Left colon (tissue), 2 donors: ENCODE measurements around the gene AMELX. TPM values are rescaled to one million over a fixed set of nuclear protein-coding genes. Genes with fewer than 3 reads are reported as not detected.

Experiments used
- ATAC-seq: fragments of 200-7000 bp; cut with Tn5 transposase; one replicate; pipeline ENCODE4 v1.9.1; 2020; ENCODE audit warnings: mild to moderate bottlenecking, moderate library complexity
- DNase-seq, 2 donors: peaks; one replicate each; pipeline ENCODE4 v3.0.0-alpha.2; 2020
- intact Hi-C, 2 donors: fragments of 100-400 bp; cut with DNase I in 1 of 2; cut with micrococcal nuclease in 1 of 2; formaldehyde crosslinking; loops; one replicate each; pipeline versions ENCODE4 v1.11.2 to v1.14.0; 2022; cut with DNase I, micrococcal nuclease
- total RNA-seq, 2 donors: library from RNA; stranded (reverse); fragmentation: NEBNext Ultra II Directional; extraction: Animal tissue kit (Norgen Biotek cat#: 25700); gene quantifications; one replicate each; pipeline ENCODE4 v1.2.1, GENCODE V29; 2021
- donor health status: DM: no; HTN: no; CAD: no.
- donor health status: DM: yes; HTN: yes; CAD: no.

AMELX gene
- total RNA-seq, 2 donors from 2014 or later, result not detected

GRCh38 chrX:11298600-11298999 lies 5.4 kb downstream of the AMELX start:
- intact Hi-C loops, result no loop called here
- DNase-seq (no peak), ATAC-seq (no peak)

GRCh38 chrX:11304829-11305228 lies 11.6 kb downstream of the AMELX start:
- ATAC-seq, result no peak
- intact Hi-C loops, result no loop called here
- no peak for DNase-seq

GRCh38 chrX:11305641-11306040 lies 12.4 kb downstream of the AMELX start:
- no peak for DNase-seq
- intact Hi-C loops, result no loop called here
- no peak for ATAC-seq

DNA sequence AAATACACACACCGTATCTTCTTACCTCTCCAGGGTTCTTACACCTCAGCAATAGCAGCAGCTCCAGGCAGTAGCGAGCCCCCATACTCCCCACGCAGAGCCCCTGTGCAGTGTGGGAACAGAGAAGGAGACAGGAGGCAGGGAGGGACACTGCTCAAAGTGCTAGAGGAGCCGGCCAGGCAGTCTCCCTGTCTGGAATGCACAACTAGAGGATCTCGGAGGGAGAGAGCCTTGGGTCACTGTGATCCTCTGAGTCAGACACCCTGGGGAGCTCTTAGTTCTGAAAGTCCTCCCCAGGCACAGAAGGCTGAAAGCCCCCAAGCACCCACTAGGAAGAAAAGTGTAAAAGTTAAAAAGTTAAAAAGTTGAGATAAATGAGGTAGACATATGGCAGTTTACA lies 16.0 kb downstream of the AMELX start:
- DNase-seq (no peak), ATAC-seq (no peak)
- intact Hi-C loops, result no loop called here

DNA sequence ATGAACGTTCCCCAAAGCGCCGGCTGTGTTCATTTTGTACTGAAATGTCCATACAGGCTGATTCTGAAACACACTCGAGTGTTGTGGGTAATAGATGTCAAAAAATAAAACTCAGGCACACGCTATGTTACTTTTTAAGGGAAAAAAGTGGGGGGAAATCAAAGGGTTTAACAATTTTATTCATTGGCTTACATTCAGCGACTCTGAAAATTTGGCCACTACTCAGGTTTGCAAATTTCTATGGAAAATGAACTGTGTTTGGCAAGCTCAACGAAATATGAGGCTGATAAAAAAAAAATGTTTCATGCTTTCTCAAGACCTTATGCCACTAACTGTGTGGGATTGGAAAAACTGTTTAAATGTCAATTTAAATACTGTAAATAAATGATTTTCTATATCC lies 18.5 kb downstream of the AMELX start:
- intact Hi-C loops, result no loop called here
- no peak for DNase-seq
- no peak for ATAC-seq

DNA sequence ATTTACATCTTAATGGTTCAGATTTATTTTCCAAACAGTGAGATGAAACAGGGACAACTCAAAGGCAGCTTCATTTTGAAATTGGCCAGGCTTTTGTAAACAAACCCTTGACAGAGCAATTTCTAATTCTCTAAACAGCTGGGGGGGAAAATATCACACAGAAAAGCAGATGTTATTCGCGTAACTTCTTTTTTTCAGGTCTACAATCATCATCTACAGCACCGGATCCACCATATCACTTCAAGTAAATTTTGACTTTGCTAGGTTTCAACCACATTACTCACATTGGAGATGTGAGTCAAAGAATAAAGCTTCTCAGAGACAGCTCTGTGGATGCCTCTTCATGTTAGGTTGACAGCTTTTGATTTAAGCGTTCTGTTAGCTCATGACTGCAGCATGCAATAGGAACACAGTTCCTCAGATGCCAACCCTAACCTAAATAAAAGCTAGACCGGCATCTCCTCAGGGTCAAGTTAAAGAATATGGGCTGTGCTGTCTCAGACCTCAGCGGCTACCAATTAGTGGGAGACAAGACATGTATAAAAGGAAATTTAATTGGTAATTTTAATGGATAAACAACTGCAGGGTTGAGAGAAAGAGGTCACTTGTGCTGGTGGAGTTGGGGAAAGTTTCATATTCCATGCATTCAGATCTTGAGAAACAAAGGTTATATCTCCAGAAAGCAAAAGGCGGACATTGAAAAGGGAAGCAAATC lies 26.8 kb downstream of the AMELX start:
- ATAC-seq (no peak), DNase-seq (no peak)
- intact Hi-C loops, result no loop called here

DNA sequence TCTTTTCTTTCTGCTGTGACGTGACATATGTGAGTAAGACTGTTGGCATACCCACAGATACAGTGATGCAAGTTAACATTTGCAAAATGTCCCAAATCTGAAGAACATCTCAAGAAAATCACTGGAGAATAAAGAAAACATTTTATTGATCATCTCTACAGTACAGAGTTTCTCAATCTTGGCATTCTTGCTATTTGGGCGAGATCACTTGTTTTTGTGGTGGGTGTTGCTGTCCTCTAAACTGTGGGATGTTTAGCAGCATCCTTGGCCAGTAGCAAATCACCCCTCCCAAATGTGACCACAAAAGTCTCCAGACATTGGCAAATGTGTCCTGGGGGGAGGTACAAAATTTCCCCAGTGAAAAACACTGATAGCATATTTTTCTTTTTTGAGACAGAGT lies 28.8 kb downstream of the AMELX start:
- DNase-seq (no peak), ATAC-seq (no peak)
- intact Hi-C loops, result no loop called here

GRCh38 chrX:11328134-11328533 lies 34.9 kb downstream of the AMELX start:
- ATAC-seq, result no peak

DNA sequence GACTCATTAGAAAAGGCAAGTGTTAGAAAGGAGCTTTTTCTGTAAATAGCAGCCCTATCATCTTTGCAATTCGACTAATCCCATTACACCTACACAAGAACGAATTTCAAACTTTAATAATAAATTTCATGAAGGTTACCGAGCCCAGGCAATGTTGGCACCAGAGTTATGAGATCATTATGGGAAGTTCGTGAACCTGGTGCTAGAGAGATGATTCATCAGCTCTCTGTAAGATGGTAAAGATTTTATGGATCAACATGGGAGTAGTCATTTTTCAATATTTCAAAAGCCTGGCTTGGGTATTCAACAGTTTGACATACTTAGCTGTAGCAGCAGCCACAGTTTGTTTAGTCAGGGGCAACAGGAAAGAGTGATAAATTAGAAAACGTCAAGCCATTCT lies 35.8 kb downstream of the AMELX start:
- no peak for DNase-seq
- ATAC-seq, result no peak
- intact Hi-C loops, result no loop called here

More at GRCh38 chrX:11328134-11328533, 34.9 kb downstream of the AMELX start:
- intact Hi-C loops, result no loop called here
- DNase-seq, result no peak

GRCh38 chrX:11331788-11332187 lies 38.6 kb downstream of the AMELX start:
- ATAC-seq, result no peak
- DNase-seq, result no peak
- intact Hi-C loops, result no loop called here

DNA sequence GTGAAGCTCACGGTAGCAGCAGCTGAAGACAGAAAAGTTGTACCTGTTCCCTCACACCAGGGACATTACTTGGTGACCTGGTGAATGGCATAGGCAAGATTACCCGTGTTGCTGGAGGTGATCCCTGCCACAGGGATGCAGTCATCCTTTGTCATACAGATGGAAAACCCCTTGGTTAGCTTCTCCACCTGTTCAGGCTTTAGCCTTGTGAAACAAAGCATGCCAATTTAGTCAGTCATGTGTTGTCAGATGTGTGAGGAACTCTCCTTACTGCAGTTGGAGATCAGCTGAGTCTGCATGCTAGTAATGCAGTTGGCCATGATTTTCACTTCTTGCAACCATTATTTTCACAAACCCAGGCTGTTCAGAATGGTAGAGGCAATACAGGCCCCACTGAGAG lies 41.0 kb downstream of the AMELX start:
- no peak for DNase-seq
- intact Hi-C loops, result no loop called here
- ATAC-seq, result no peak

GRCh38 chrX:11336201-11336600 lies 43.0 kb downstream of the AMELX start:
- ATAC-seq, result no peak
- DNase-seq, result no peak
- intact Hi-C loops, result no loop called here

GRCh38 chrX:11337292-11338009 lies 44.2 kb downstream of the AMELX start:
- ATAC-seq (peak; percentile 70), DNase-seq (no peak)
- intact Hi-C loops, result no loop called here

DNA sequence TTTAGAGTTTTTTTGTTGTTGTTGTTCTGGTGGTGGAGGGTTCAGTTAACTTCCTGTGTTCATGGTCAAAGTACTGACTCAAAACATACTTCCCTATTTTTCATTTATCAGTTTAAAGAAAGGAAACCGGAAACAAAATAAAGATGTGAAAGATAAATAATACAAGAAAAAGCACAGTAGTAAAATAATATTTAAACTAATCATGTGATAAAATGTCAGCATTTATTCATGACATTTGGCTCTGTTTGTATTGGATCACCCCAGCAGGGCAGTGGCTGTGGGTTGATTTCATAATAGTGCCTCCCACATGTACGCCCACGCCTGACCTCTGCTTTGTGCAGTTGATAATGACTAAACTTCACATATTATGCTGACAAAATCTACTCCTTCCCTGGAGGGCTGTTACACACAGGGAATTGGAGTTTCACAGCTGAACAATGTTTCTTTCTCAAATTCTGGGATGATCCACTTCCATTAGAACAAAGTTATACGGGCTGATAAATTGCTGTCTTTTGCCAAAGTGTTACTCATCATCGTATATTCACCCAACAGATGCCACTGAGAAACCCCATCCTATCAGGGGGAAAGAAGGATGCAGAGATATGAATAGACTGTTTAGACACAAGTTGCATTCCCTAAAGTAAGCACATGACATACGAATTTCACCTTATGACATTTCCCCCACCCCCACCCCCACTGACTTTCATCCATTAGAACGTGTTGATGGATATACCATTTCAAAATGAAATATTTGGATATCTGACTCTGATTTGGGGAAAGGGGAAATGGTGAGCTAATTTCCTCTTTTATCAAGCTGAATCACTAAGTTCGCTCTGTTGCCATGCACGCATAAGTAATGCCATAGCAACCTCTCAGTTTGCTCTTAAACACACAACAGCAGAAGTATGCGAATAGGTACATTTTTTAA lies 48.3 kb downstream of the AMELX start:
- DNase-seq (peak; percentile 23 to 40), ATAC-seq (no peak)
- intact Hi-C loops, result no loop called here

DNA sequence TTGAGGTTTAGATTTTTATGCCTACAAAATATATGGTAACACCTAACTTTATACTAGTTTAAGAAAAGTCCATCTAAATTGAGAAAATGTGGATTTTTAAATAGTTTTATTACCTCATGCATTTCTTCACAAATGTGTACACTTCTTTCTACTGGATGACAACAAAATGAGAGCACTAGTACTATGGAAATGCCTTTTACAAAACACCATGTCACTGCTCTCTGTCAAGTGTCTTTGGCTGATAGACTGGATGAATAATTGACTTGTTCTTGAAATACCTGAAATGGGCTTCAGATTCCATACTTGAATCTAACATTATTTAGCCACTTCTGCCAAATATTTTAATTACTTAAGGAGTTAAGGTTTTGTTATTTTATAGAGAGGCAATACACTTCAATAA lies 49.5 kb downstream of the AMELX start:
- no peak for DNase-seq
- ATAC-seq, result no peak
- intact Hi-C loops, result no loop called here

DNA sequence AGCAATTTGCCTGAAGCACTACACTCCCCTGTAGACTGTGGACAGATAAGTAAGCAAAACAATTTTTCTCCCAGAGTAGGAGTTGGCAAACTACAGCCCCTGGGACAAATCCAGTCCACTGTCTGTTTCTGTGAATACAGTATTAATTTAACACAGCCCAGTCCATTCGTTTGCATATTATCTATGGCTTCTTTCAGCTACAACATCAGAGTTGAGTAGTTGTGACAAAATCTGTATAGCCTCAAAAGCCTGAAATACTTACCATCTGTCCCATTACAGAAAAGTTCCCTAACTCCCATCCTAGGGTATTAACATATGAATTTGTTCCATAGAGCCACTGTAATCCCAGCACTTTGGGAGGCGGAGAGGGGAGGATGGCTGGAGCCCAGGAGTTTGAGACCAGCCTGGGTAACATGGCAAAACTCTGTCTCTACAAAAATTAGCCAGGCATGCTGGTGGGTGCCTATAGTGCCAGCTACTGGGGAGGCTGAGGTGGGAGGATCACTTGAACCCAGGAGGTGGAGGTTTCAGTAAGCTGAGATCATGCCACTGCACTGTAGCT lies 53.0 kb downstream of the AMELX start:
- DNase-seq (no peak), ATAC-seq (no peak)
- intact Hi-C loops, result no loop called here

DNA sequence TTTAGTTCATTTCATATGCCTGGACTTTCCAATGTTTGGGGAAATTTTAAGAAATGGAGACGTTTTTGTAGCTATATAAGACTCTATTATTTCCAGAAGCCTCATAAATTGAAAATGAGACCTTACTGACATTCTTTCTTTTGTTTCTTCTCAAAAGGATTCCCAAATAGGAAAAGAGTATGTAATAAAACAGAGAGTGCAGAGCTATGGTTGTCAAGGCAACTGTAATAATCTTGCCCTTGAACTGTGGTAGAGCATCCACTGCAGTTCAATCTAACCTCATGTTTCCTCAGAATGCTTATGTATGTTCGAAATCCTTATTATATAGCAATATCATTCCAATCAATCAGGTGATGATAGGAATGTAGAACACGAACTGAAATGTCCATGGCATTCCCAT lies 54.1 kb downstream of the AMELX start:
- ATAC-seq (no peak), DNase-seq (no peak)
- intact Hi-C loops, result no loop called here

GRCh38 chrX:11349020-11349419 lies 55.8 kb downstream of the AMELX start:
- ATAC-seq (no peak), DNase-seq (no peak)
- intact Hi-C loops, result no loop called here

DNA sequence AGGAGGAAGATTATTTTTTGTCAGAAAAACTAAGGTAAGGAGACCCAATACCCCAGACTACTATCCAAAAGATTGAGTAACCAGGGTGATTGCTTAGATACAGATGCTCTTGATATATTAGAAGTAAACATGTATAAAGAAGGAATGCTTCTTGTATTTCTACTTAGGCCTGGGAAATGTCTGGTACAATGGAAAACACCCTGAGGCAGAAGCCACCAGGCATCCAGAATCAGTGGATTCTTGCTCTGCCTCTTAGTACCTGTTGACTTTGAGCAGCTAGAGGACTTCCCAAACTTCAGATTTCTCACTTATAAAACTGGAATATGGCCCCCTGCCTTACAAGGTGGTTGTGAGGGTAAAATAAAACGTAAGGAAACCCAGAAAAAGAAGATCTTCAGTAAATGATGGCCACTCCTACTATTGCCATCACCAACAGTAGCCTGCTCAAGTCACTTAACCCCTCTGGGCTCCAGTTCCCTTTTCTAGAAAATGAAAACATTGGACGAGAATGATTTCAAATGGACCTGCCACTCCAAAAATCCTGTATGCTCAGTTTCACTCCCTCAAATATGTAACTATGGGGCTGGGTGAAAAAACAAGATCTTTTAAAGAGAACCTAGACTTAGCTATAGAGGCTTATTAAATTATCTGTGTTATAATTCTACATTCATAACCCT lies 56.6 kb downstream of the AMELX start:
- ATAC-seq (no peak), DNase-seq (no peak)

More for the DNA sequence above, 56.6 kb downstream of the AMELX start:
- intact Hi-C loops, result no loop called here
